K562 (cell line): ENCODE results near the gene KIF3A. TPM values are rescaled to one million over a fixed set of nuclear protein-coding genes. Genes with fewer than 3 reads are reported as not detected.

ENCODE experiments used
- ATF4 ChIP-seq: fragments of 450-650 bp; formaldehyde crosslinking; IDR thresholded peaks from 2 replicates; pipeline ENCODE4 v1.4.0; 2022; ENCODE audit warnings: mild to moderate bottlenecking, moderate library complexity
- CBFA2T2 ChIP-seq: fragments of 450-650 bp; conservative IDR thresholded peaks from 2 replicates; pipeline ENCODE4 v1.6.1; 2017; ENCODE audit warnings: mild to moderate bottlenecking
- DEAF1 ChIP-seq: fragments of 450-650 bp; formaldehyde crosslinking; IDR thresholded peaks from 2 replicates; pipeline ENCODE4 v1.4.0; 2020; ENCODE audit warnings: mild to moderate bottlenecking, moderate library complexity
- FUS ChIP-seq: fragments of 200-400 bp; formaldehyde crosslinking; optimal IDR thresholded peaks from 2 replicates; pipeline ENCODE3; 2017; ENCODE audit warnings: low read depth, low read length
- HMGXB4 ChIP-seq: sonication (generic); formaldehyde crosslinking; IDR thresholded peaks from 2 replicates; pipeline ENCODE4 v1.8.1; 2023; ENCODE audit warnings: mild to moderate bottlenecking, missing genetic modification reagents
- HNRNPLL ChIP-seq: fragments of 200-400 bp; formaldehyde crosslinking; IDR thresholded peaks from 2 replicates; pipeline ENCODE4 v1.6.1; 2017; ENCODE audit warnings: low read length, low read depth, mild to moderate bottlenecking; ENCODE audit not compliant: poor library complexity, severe bottlenecking
- MYBL2 ChIP-seq, 2 experiments: fragments of 450-650 bp in 1 of 2; sonication (generic) in 1 of 2; formaldehyde crosslinking in 1 of 2; IDR thresholded peaks; 2 replicates each; pipeline versions ENCODE4 v1.6.1 to v1.8.1; 2017 to 2022; ENCODE audit warnings: borderline replicate concordance in 1 of 2, inconsistent platforms in 1 of 2, low read depth in 1 of 2, mild to moderate bottlenecking in 1 of 2, missing genetic modification reagents in 1 of 2, moderate library complexity in 1 of 2
- NFATC3 ChIP-seq: fragments of 450-650 bp; IDR thresholded peaks from 2 replicates; pipeline ENCODE4 v1.6.1; 2017; ENCODE audit warnings: mild to moderate bottlenecking
- NFIC ChIP-seq: fragments of 450-650 bp; IDR thresholded peaks from 2 replicates; pipeline ENCODE4 v1.6.1; 2017; ENCODE audit warnings: mild to moderate bottlenecking, inconsistent platforms
- NONO ChIP-seq, 2 experiments: fragments of 200-400 bp in 1 of 2; fragments of 450-650 bp in 1 of 2; formaldehyde crosslinking in 1 of 2; IDR thresholded peaks; 2 replicates each; pipeline ENCODE4 v1.6.1; 2017; ENCODE audit warnings: low read depth in 2 of 2, mild to moderate bottlenecking in 2 of 2, moderate library complexity in 2 of 2, low read length in 1 of 2
- RBM14 ChIP-seq: fragments of 200-400 bp; formaldehyde crosslinking; IDR thresholded peaks from 2 replicates; pipeline ENCODE4 v1.6.1; 2018; ENCODE audit warnings: low read depth, mild to moderate bottlenecking, low read length, moderate library complexity, borderline replicate concordance; ENCODE audit not compliant: insufficient read depth
- ZBED1 ChIP-seq: IDR thresholded peaks from 2 replicates; pipeline ENCODE4 v1.6.1; 2014
- ZBTB2 ChIP-seq: fragments of 450-650 bp; IDR thresholded peaks from 2 replicates; pipeline ENCODE4 v1.6.1; 2016; ENCODE audit warnings: antibody characterized with exemption
- ZC3H8 ChIP-seq: fragments of 450-650 bp; IDR thresholded peaks from 2 replicates; pipeline ENCODE4 v1.6.1; 2017
- ZHX1 ChIP-seq: fragments of 150-350 bp; conservative IDR thresholded peaks from 2 replicates; pipeline ENCODE4 v1.6.1; 2014; ENCODE audit warnings: low read length
- ZMIZ1 ChIP-seq, 2 experiments: fragments of 150-350 bp in 1 of 2; IDR thresholded peaks; 2 replicates each; pipeline ENCODE4 v1.6.1; 2012 to 2016; ENCODE audit warnings: low read depth in 2 of 2, low read length in 2 of 2, mild to moderate bottlenecking in 1 of 2, moderate library complexity in 1 of 2
- polyA plus RNA-seq, 8 experiments: library from polyadenylated mRNA; depleted of rRNA in 4 of 8; stranded (reverse) in 5 of 8; unstranded in 3 of 8; fragments of >200 nt; fragmentation: Nextera tagmentation in 2 of 8; fragmentation: Illumina TruSeq in 1 of 8; extraction: Ambion mirVana in 2 of 8; extraction: Trizol in 1 of 8; gene quantifications; 2 replicates each; pipeline versions ENCODE4 v1.2.1 to v1.2.3, GENCODE V29; 2011 to 2014; ENCODE audit warnings: inconsistent platforms in 1 of 8, missing spikeins in 1 of 8
- total RNA-seq, 7 experiments: library from RNA; depleted of rRNA in 6 of 7; stranded (reverse); fragments of >200 nt in 6 of 7; fragmentation: Illumina TruSeq in 2 of 7; extraction: Trizol in 2 of 7; gene quantifications; 2 replicates each; pipeline versions ENCODE4 v1.2.1 to v1.2.3, GENCODE V29; 2011 to 2021; ENCODE audit warnings: low replicate concordance in 1 of 7

Gene KIF3A
- total and polyA plus RNA-seq, 9 of the 15 experiments (the other 6 are each of a cell fraction or from before 2014, with no cell fraction given) = 1.5 to 7.8 (median 6.0) TPM

- TF ChIP-seq NFIC = peak; percentile 64
- no peak for TF ChIP-seq HMGXB4 (CRISPR knock-in tag)
- TF ChIP-seq ZBTB2 = peak; percentile 31; the same call in 1 of the 2 replicates
- TF ChIP-seq ZBED1 = no peak
- TF ChIP-seq ZMIZ1 (IDR thresholded peaks at IDR 0.05; ENCODE audit: low read depth in 2 of 2, low read length in 2 of 2) = peak in 1 of 2 experiments; percentile 49; a peak in 1 of 4 replicates
- TF ChIP-seq RBM14 = no peak
- TF ChIP-seq HNRNPLL = no peak
- no peak for TF ChIP-seq NFATC3
- TF ChIP-seq ZHX1 = no peak
- TF ChIP-seq NONO (IDR thresholded peaks at IDR 0.05; ENCODE audit: low read depth in 2 of 2, low read length in 1 of 2) = no peak
- TF ChIP-seq MYBL2 (IDR thresholded peaks at IDR 0.05; ENCODE audit: low read depth) = no peak
- no peak for TF ChIP-seq MYBL2 (CRISPR knock-in tag; IDR thresholded peaks at IDR 0.05; ENCODE audit: borderline replicate concordance)
- no peak for TF ChIP-seq DEAF1 (CRISPR knock-in tag)
- no peak for TF ChIP-seq ATF4 (CRISPR knock-in tag)
- no peak for TF ChIP-seq FUS
- TF ChIP-seq CBFA2T2 = peak; percentile 77
- no peak for TF ChIP-seq ZC3H8
Measured at GRCh38 chr5:132684491-132684890, 52.9 kb downstream of the KIF3A start (continued).
